Measurements from ENCODE around the gene MORC3. TPM values are rescaled to one million over a fixed set of nuclear protein-coding genes. Genes with fewer than 3 reads are reported as not detected.
"Not testable (repeated sequence)": the region's sequence is repeated elsewhere in the genome, so short reads cannot be mapped to it uniquely, and the experiment has no call there.

The MORC3 gene
- total RNA-seq, result 12.6 TPM

- ATAC-seq, result peak; percentile 94
- DNase-seq (ENCODE audit: low spot score), result peak; percentile 99
These were observed at the start of gene MORC3 for GRCh38 chr21:36319767-36320420. Gene MORC3 (plus strand): TSS chr21:36320197. CDS start chr21:36320265, 68 bp downstream.

GRCh38 chr21:36270786-36271695 lies 49.0 kb upstream of the MORC3 start:
- ATAC-seq (peak; percentile 91), DNase-seq (ENCODE audit: low spot score) (peak; percentile 80)

GRCh38 chr21:36274128-36274527 lies 45.9 kb upstream of the MORC3 start:
- ATAC-seq, result no peak
- no peak for DNase-seq (ENCODE audit: low spot score)

GRCh38 chr21:36282568-36283230 lies 37.3 kb upstream of the MORC3 start:
- DNase-seq (ENCODE audit: low spot score), result no peak
- no peak for ATAC-seq

- ATAC-seq; DNase-seq (ENCODE audit: low spot score): not testable (repeated sequence)
These were observed 36.8 kb upstream of the MORC3 start for GRCh38 chr21:36283231-36283622.

- ATAC-seq (no peak), DNase-seq (ENCODE audit: low spot score) (no peak)
These were observed 31.2 kb upstream of the MORC3 start for GRCh38 chr21:36288651-36289243.

- DNase-seq (ENCODE audit: low spot score), result no peak
- ATAC-seq, result no peak
These were observed 28.5 kb upstream of the MORC3 start for GRCh38 chr21:36291509-36291908.

GRCh38 chr21:36297406-36297937 lies 22.5 kb upstream of the MORC3 start:
- DNase-seq (ENCODE audit: low spot score), result no peak
- no peak for ATAC-seq

GRCh38 chr21:36297938-36298572 lies 21.9 kb upstream of the MORC3 start:
- peak; percentile 80 for ATAC-seq

GRCh38 chr21:36306872-36307534 lies 13.0 kb upstream of the MORC3 start:
- ATAC-seq (no peak), DNase-seq (ENCODE audit: low spot score) (no peak)

More at GRCh38 chr21:36297938-36298572, 21.9 kb upstream of the MORC3 start:
- DNase-seq (ENCODE audit: low spot score), result peak; percentile 52

GRCh38 chr21:36310016-36310415 lies 10.0 kb upstream of the MORC3 start:
- DNase-seq (ENCODE audit: low spot score), result no peak
- no peak for ATAC-seq

GRCh38 chr21:36313446-36313845 lies 6.6 kb upstream of the MORC3 start:
- ATAC-seq; DNase-seq (ENCODE audit: low spot score): not testable (repeated sequence)

GRCh38 chr21:36316045-36316444 lies 4.0 kb upstream of the MORC3 start:
- DNase-seq (ENCODE audit: low spot score); ATAC-seq: not testable (repeated sequence)

GRCh38 chr21:36316872-36317484 lies 3.0 kb upstream of the MORC3 start:
- ATAC-seq (no peak), DNase-seq (ENCODE audit: low spot score) (no peak)

GRCh38 chr21:36319406-36319766 lies 611 bp upstream of the MORC3 start:
- ATAC-seq, result not testable (repeated sequence)
- peak; percentile 51 for DNase-seq (ENCODE audit: low spot score)

GRCh38 chr21:36320421-36321324 lies 676 bp downstream of the MORC3 start:
- peak; percentile 48 for ATAC-seq
- peak; percentile 70 for DNase-seq (ENCODE audit: low spot score)

GRCh38 chr21:36321325-36322082 lies 1.5 kb downstream of the MORC3 start:
- no peak for DNase-seq (ENCODE audit: low spot score)

GRCh38 chr21:36322083-36322424 lies 2.1 kb downstream of the MORC3 start:
- no peak for DNase-seq (ENCODE audit: low spot score)
- ATAC-seq, result no peak

More at GRCh38 chr21:36321325-36322082, 1.5 kb downstream of the MORC3 start:
- ATAC-seq, result peak; percentile 8
